Lower lobe of right lung (tissue), 2 donors: ENCODE results near the gene AGPAT3. TPM values are rescaled to one million over a fixed set of nuclear protein-coding genes. Genes with fewer than 3 reads are reported as not detected.

ENCODE experiments used
- ATAC-seq, 2 donors: fragments of 200-7000 bp; cut with Tn5 transposase; one replicate each; pipeline ENCODE4 v1.9.1; 2020 to 2022; ENCODE audit warnings: mild to moderate bottlenecking in 2 of 2, moderate library complexity in 2 of 2
- DNase-seq: peaks from one replicate; pipeline ENCODE4 v3.0.0-alpha.2; 2020
- H3K27ac ChIP-seq: fragments of 200-600 bp; one replicate; pipeline ENCODE4 v1.8.0; 2022
- H3K27me3 ChIP-seq: fragments of 200-600 bp; one replicate; pipeline ENCODE4 v1.8.0; 2022; ENCODE audit warnings: low read depth
- H3K36me3 ChIP-seq: fragments of 200-600 bp; one replicate; pipeline ENCODE4 v1.8.0; 2022; ENCODE audit warnings: mild to moderate bottlenecking
- H3K4me1 ChIP-seq: fragments of 200-600 bp; one replicate; pipeline ENCODE4 v1.8.0; 2022
- H3K4me3 ChIP-seq: fragments of 200-600 bp; one replicate; pipeline ENCODE4 v1.8.0; 2022; ENCODE audit warnings: mild to moderate bottlenecking
- H3K9me3 ChIP-seq: fragments of 200-600 bp; one replicate; pipeline ENCODE4 v1.8.0; 2022
- intact Hi-C: fragments of 100-400 bp; cut with DNase I; formaldehyde crosslinking; loops from one replicate; pipeline ENCODE4 v1.11.0; 2022
- total RNA-seq: library from RNA; stranded (reverse); fragmentation: NEBNext Ultra II Directional; extraction: Animal tissue kit (Norgen Biotek cat#: 25700); gene quantifications from one replicate; pipeline ENCODE4 v1.2.1, GENCODE V29; 2021
- TF ChIP-seq, protein P1 (sequence below): fragments of 200-600 bp; IDR thresholded peaks from one replicate; pipeline ENCODE4 v1.8.0; 2022; ENCODE audit warnings: antibody characterized with exemption, mild to moderate bottlenecking
- donor health status: DM: no; HTN: yes; CAD: no; lungs with severe emphysema.

The AGPAT3 gene
- total RNA-seq, 1 donor from 2014 or later: 83.3 TPM

DNA sequence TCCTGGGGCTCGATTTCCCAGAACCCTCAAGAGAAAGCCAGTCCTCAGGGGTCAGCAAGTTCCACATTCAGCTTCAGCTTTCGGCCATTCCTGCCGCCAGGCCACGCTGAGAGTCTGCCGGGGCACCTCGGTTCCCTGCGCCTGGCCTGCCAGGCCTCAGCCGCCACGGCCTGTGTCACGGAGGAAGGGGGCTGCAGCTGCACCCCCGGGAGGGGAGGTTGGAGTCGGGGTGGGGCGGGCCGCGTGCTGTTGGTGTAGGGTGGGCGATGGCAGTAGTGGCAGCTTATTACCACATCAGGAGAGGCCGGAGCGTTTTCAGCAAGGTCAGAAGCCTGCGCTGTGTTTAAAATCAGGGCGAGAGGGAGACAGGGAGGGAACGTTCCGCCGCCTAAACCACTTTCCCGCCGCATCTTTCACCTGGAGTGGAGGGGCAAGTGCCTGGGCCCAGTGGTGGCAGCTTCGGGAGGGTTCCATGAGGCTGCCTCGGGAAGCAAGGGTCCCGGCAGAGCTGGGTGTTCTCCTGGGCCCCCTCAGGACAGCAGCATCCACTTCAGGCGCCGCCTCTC lies 78.6 kb downstream of the AGPAT3 start:
- H3K27me3 ChIP-seq: no peaks in the 10 kb centered on the region
- TF ChIP-seq, protein P1, sequence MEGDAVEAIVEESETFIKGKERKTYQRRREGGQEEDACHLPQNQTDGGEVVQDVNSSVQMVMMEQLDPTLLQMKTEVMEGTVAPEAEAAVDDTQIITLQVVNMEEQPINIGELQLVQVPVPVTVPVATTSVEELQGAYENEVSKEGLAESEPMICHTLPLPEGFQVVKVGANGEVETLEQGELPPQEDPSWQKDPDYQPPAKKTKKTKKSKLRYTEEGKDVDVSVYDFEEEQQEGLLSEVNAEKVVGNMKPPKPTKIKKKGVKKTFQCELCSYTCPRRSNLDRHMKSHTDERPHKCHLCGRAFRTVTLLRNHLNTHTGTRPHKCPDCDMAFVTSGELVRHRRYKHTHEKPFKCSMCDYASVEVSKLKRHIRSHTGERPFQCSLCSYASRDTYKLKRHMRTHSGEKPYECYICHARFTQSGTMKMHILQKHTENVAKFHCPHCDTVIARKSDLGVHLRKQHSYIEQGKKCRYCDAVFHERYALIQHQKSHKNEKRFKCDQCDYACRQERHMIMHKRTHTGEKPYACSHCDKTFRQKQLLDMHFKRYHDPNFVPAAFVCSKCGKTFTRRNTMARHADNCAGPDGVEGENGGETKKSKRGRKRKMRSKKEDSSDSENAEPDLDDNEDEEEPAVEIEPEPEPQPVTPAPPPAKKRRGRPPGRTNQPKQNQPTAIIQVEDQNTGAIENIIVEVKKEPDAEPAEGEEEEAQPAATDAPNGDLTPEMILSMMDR: no peak
- H3K4me1 ChIP-seq: peaks cover 22% of the 10 kb centered on the region
- H3K9me3 ChIP-seq: peaks cover 2% of the 10 kb centered on the region
- DNase-seq (no peak), ATAC-seq (no peak)
- H3K27ac ChIP-seq: no peak overlapping the region
- no peak overlapping the region for H3K4me3 ChIP-seq
- peaks cover 19% of the 10 kb centered on the region for H3K36me3 ChIP-seq
- intact Hi-C loops: no loop called here

DNA sequence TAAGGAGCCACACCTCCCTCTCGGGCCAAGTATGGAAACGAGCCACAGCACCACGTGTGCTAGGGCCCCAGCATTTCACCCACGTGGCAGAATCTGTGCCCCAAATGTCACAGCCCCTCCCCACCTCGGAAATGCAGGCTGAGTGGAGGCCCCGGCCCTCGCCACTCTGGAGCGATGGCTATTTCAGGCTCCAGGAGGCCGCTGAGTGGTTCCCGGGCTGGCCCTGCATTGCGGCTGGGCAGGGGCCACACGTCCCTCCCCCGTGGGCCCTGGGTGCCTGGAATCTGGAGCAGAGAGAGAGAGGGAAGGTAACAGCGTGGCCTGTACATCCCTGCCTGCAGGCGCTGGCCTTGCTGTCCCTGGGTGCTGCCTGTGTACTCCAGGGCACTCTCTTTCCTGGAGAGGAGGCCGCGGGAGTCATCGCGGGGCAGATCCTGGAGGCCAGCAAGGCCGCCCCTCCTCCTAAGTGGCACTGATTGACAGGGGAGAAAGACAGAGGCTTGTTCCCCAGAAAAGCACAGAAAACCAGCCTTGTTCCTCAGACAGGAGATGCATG lies 79.1 kb downstream of the AGPAT3 start:
- TF ChIP-seq, protein P1: no peak
- ATAC-seq (no peak), DNase-seq (no peak)
- H3K27ac ChIP-seq: no peak overlapping the region
- peaks cover 19% of the 10 kb centered on the region for H3K36me3 ChIP-seq
- H3K27me3 ChIP-seq: no peaks in the 10 kb centered on the region
- intact Hi-C loops: no loop called here
- peaks cover 8% of the 10 kb centered on the region for H3K9me3 ChIP-seq
- H3K4me3 ChIP-seq: no peak overlapping the region
- H3K4me1 ChIP-seq: peaks cover 16% of the 10 kb centered on the region

DNA sequence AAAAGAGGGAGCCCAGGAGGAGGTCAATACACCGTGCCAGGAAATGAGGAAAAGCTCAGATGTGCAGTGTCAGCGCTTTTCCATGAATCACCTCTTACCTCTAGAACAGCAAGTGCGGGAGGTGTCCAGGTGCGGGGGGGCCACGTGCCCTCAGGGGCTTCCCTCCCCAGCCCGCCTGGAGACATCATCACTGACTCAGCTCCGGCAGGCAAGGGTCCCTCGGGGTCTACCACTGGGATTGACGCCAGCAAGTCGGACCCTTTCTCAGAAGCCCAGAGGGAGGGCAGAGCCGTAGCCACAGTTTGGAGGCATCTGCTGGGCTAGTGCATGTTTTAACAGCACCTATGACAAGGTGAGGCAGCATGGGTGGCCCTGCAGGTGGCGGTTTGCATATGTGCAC lies 79.7 kb downstream of the AGPAT3 start:
- no peak overlapping the region for H3K27ac ChIP-seq
- ATAC-seq (no peak), DNase-seq (no peak)
- H3K9me3 ChIP-seq: peaks cover 14% of the 10 kb centered on the region
- no peaks in the 10 kb centered on the region for H3K27me3 ChIP-seq
- H3K4me1 ChIP-seq: peaks cover 10% of the 10 kb centered on the region
- H3K4me3 ChIP-seq: no peak overlapping the region
- intact Hi-C loops: no loop called here
- TF ChIP-seq, protein P1: no peak
- H3K36me3 ChIP-seq: peaks cover 17% of the 10 kb centered on the region

DNA sequence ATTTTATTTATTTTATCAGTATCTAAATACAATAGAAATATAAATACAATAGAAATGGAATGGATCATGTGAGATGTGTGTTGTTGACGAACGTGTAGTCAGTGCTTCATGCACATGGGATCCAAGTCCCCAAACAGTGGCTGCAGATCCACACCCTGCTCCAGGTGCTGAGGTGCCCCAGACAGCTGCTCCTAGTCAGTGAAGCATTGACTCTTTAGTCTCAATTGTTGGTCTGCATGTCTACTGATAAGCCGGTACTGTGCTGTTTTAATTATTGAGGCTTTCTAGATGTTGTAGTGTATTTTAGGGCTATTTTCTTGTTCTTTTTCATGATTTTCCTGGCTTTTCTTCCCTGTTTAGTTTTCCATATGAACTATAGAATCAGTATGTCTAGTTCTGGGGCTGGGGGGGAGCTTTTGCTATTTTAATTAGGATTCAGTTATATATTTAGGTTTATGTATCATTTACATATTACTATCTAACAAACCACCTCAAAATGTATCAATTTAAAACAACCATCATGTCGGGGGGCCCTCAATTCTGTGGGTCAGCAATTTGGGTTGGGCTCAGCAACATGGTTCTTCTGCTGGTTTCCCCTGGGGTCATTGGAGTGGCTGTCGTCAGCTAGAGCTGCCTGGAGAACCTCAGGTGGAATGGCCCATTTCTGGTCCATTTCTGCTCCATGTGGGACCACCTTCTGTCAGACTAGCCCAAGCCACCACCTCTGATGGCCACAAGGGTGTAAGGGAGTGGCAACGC lies 83.9 kb downstream of the AGPAT3 start:
- ATAC-seq (no peak), DNase-seq (no peak)
- Histone ChIP-seq H3K9me3 (peaks cover 15% of the 10 kb centered on the region), H3K4me1 (peaks cover 8% of the 10 kb centered on the region), H3K27me3 (no peaks in the 10 kb centered on the region), H3K4me3 (no peak overlapping the region), H3K27ac (no peak overlapping the region), H3K36me3 (peaks cover 5% of the 10 kb centered on the region)
- TF ChIP-seq, protein P1: no peak
- intact Hi-C loops: no loop called here

DNA sequence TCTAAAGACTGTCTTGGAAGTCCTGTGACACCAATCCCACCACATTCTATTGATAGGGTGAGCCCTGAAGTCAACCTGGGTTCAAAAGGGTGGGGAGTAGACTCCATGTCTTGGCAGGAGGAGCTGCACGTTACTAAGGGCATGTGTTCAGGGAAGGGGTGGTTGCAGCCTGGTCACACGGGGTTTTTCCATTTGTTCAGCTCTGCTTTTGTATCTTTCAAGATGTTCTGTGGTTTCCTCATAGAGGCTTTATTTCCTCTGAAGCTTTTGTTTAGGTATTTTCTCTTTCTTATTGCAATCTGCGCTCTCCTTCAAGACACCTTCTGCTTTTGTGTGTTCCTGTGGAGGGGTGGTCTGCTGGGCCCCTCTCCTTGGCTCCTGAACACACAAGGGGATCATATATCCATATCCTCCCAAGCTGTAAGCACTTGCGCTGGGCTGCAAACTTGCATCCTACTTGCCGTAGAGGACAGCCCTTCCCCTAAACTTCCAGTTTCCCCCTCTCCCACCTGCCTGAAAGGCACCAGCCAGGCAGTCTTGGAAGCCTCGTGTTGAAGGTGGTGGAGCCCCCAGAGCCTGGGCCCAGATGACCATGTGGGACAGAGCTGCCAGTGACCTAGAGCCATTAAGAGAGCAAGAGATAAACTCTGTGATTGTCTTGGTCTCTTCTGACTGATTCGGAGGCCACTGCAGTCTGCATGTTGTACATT lies 84.6 kb downstream of the AGPAT3 start:
- Histone ChIP-seq H3K36me3 (peaks cover 7% of the 10 kb centered on the region), H3K27ac (no peak overlapping the region), H3K4me1 (peaks cover under 1% of the 10 kb centered on the region), H3K4me3 (no peak overlapping the region), H3K27me3 (no peaks in the 10 kb centered on the region), H3K9me3 (peaks cover 15% of the 10 kb centered on the region)
- TF ChIP-seq, protein P1: no peak
- ATAC-seq (no peak), DNase-seq (no peak)
- intact Hi-C loops: no loop called here
